ENCODE data around the gene SCO2.
"Not testable (repeated sequence)": the region's sequence is repeated elsewhere in the genome, so short reads cannot be mapped to it uniquely, and the experiment has no call there.

Gene SCO2

GRCh38 chr22:50531546-50531961, 6.2 kb upstream of the SCO2 start:
- no peak for DNase-seq

- DNase-seq, result peak; percentile 64
Measured at GRCh38 chr22:50530877-50531545, 5.6 kb upstream of the SCO2 start.

- peak; percentile 50 for DNase-seq
Measured at GRCh38 chr22:50530580-50530876, 5.1 kb upstream of the SCO2 start.

- DNase-seq, result peak; percentile 49
Measured at GRCh38 chr22:50529897-50530579, 4.6 kb upstream of the SCO2 start, which contains the start of gene TYMP. Gene TYMP (minus strand): TSS chr22:50530012. CDS start chr22:50529709, 303 bp downstream.

- peak; percentile 50 for DNase-seq
Measured at GRCh38 chr22:50529416-50529896, 4.1 kb upstream of the SCO2 start.

GRCh38 chr22:50528682-50529415, 3.5 kb upstream of the SCO2 start:
- DNase-seq, result no peak

- DNase-seq, result no peak
Measured at GRCh38 chr22:50527921-50528681, 2.7 kb upstream of the SCO2 start.

- DNase-seq, result no peak
Measured at GRCh38 chr22:50526834-50527801, 1.7 kb upstream of the SCO2 start.

GRCh38 chr22:50526108-50526833, 873 bp upstream of the SCO2 start:
- peak; percentile 89 for DNase-seq

- DNase-seq, result no peak
Measured at GRCh38 chr22:50525858-50526107, 385 bp upstream of the SCO2 start.

GRCh38 chr22:50524676-50525103, 708 bp downstream of the SCO2 start:
- DNase-seq, result no peak

- DNase-seq, result no peak
Measured at GRCh38 chr22:50523806-50524675, 1.4 kb downstream of the SCO2 start.

- DNase-seq, result no peak
Measured at GRCh38 chr22:50523458-50523805, 2.0 kb downstream of the SCO2 start.

GRCh38 chr22:50522806-50523438, 2.5 kb downstream of the SCO2 start:
- DNase-seq, result no peak

- no peak for DNase-seq
Measured at GRCh38 chr22:50522208-50522805, 3.1 kb downstream of the SCO2 start.

GRCh38 chr22:50521710-50522109, 3.7 kb downstream of the SCO2 start:
- no peak for DNase-seq

- DNase-seq, result no peak
Measured at GRCh38 chr22:50520826-50521453, 4.5 kb downstream of the SCO2 start.

GRCh38 chr22:50520184-50520583, 5.2 kb downstream of the SCO2 start:
- not testable (repeated sequence) for DNase-seq

GRCh38 chr22:50519151-50519550, 6.2 kb downstream of the SCO2 start:
- no peak for DNase-seq

Data from retina (tissue), 1 donor.